Sigmoid colon (tissue), 7 donors: ENCODE results near the gene HK1. TPM values are rescaled to one million over a fixed set of nuclear protein-coding genes. Genes with fewer than 3 reads are reported as not detected.

ENCODE experiments used
- DNase-seq: peaks from one replicate; pipeline ENCODE4 v3.0.0-alpha.2; 2019
- H3K27ac ChIP-seq, 4 donors: fragments of 200-600 bp; sonication (generic); one replicate each; pipeline ENCODE4 v1.5.1; 2016 to 2019; ENCODE audit warnings: mild to moderate bottlenecking in 1 of 4
- H3K27me3 ChIP-seq, 3 donors: fragments of 200-600 bp; sonication (generic); one replicate each; pipeline ENCODE4 v1.5.1; 2019; ENCODE audit warnings: mild to moderate bottlenecking in 1 of 3
- H3K36me3 ChIP-seq, 4 donors: fragments of 200-600 bp; sonication (generic); one replicate each; pipeline ENCODE4 v1.5.1; 2016 to 2019
- H3K4me1 ChIP-seq, 4 donors: fragments of 200-600 bp; sonication (generic); one replicate each; pipeline ENCODE4 v1.5.1; 2017 to 2019
- H3K4me3 ChIP-seq, 4 donors: fragments of 200-600 bp; sonication (generic); one replicate each; pipeline ENCODE4 v1.5.1; 2017 to 2019; ENCODE audit warnings: mild to moderate bottlenecking in 2 of 4, moderate library complexity in 1 of 4
- H3K9me3 ChIP-seq, 4 donors: fragments of 200-600 bp in 3 of 4; sonication (generic) in 3 of 4; one replicate each; pipeline versions ENCODE4 v1.5.1 to v1.6.1; 2013 to 2019
- EP300 ChIP-seq, 4 donors: sonication (generic); formaldehyde crosslinking; IDR thresholded peaks; one replicate each; pipeline ENCODE4 v1.6.1; 2017; ENCODE audit warnings: antibody characterized with exemption in 4 of 4
- POLR2A ChIP-seq, 2 donors: fragments of 450-650 bp; IDR thresholded peaks; one replicate each; pipeline ENCODE4 v1.6.1; 2016; ENCODE audit warnings: antibody characterized with exemption in 2 of 2, mild to moderate bottlenecking in 2 of 2, moderate library complexity in 2 of 2
- POLR2AphosphoS5 ChIP-seq, 4 donors: sonication (generic); formaldehyde crosslinking; IDR thresholded peaks; one replicate each; pipeline ENCODE4 v1.6.1; 2017; ENCODE audit warnings: antibody characterized with exemption in 4 of 4
- WGBS, 2 donors: extraction: QIAGEN DNeasy Blood & Tissue Kit; methylation state at CpG; one replicate each; pipeline ENCODE4 v1.1.7; 2013; 5-methylcytosine and 5-hydroxymethylcytosine counted together
- intact Hi-C: fragments of 100-400 bp; cut with DNase I; formaldehyde crosslinking; loops from one replicate; pipeline ENCODE4 v1.15.1; 2023
- polyA plus RNA-seq, 3 donors: library from polyadenylated mRNA; stranded (reverse); fragments of 200-250 nt; gene quantifications; one replicate each; pipeline ENCODE4 v1.2.3, GENCODE V29; 2013
- total RNA-seq, 4 donors: library from RNA; depleted of rRNA; stranded (reverse); fragments of >200 nt; gene quantifications; one replicate each; pipeline ENCODE4 v1.1.0, GENCODE V29; 2016
- TF ChIP-seq, protein P1 (sequence below), 4 experiments: fragments of 450-650 bp in 3 of 4; fragments of 200-600 bp in 1 of 4; IDR thresholded peaks; one replicate each; pipeline ENCODE4 v1.5.1; 2016 to 2019; ENCODE audit warnings: antibody characterized with exemption in 4 of 4, mild to moderate bottlenecking in 3 of 4, moderate library complexity in 2 of 4
- donor health status: healthy with polysubstance abuse.
- donor health status: Bipolar disorder and iron deficiency.
- donor health status: healthy.

HK1 gene
- total and polyA plus RNA-seq, 7 donors = 23.4 to 74.9 (median 65.8) TPM

DNA sequence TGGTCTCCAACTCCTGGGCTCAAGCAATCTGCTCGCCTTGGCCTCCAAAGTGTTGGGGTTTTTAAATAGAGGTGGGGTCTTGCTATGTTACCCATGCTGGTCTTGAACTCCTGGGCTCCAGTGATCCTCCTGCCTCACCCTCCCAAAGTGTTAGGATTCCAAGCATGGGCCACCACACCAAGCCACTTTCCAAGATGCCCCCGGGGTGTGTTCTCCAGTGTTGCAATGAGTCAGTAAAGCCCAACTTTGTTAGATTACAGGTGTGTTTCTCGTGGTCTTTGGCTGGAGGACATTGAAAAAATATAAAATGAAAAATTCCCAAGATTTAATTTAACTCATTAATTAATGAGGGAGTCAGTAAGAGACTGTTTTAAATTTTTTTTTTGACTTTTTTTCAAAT lies 109.2 kb downstream of the HK1 start:
- Histone ChIP-seq H3K27me3 (no peaks in the 10 kb centered on the region), H3K9me3 (no peaks in the 10 kb centered on the region), H3K4me1 (peaks cover 0 to 12% (median 5%) of the 10 kb centered on the region in 4 donors), H3K27ac (no peak overlapping the region), H3K4me3 (no peak overlapping the region), H3K36me3 (peaks cover 32 to 79% (median 56%) of the 10 kb centered on the region in 4 donors)
- no peak for DNase-seq
- TF ChIP-seq EP300 (IDR thresholded peaks at IDR 0.05) (no peak), POLR2AphosphoS5 (IDR thresholded peaks at IDR 0.05) (no peak), POLR2A (IDR thresholded peaks at IDR 0.05) (no peak)
- intact Hi-C loops = no loop called here
- WGBS, 2 donors = 92 to 98% methylated on average over 3 of the region's 3 CpGs

DNA sequence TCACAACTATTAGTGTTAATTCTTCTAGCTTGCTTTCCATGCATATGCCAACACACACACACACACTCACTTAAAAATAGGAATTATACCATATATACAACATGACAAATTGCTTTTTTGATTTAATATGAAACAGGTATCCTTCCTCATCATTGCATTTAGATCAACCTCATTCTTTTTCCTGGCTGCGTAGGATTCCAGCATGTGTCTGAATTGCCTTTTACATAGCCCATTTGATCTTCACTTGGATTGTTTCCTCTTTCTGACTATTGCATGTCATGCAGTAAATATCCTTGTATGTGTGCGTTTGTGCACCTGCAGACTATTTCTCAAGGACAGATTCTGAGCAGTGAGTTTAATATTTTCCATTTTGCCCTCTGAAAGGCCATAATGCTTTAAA lies 110.2 kb downstream of the HK1 start:
- DNase-seq = no peak
- intact Hi-C loops = no loop called here

DNA sequence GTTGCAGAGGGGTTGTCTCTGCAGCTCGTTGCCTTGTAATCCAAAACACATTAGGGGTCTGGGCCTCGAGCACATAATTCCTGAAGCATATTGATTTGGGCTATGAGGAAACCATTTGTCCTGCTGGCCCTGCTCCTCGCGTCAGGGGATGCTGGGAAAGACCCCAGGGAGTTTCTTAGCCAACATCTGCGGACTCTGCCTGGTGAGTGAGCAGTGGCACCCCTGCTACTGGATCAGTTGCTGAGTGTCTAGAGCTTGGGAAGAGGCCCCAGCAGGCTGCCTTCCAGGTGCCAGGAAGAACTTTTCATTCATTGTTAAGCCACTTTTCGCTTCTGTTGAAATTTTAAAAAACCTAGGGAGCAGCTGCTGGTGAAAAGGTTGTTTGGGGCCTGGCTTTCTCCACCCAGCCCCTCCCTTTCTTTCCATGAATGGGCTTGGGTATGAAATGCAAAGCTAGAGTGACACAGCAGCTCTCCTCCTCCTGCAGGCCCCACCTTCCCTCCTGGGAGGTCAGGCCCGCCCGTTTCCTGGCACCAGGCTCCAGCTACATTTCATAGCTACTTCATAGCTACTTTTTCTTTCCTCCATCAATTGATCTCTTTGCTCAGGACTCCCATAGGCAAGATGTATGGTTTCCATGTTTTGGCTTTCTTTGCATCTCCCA lies 111.7 kb downstream of the HK1 start:
- Histone ChIP-seq H3K9me3 (no peaks in the 10 kb centered on the region), H3K36me3 (peaks cover 24 to 75% (median 44%) of the 10 kb centered on the region in 4 donors), H3K4me3 (no peak overlapping the region), H3K27me3 (no peaks in the 10 kb centered on the region), H3K27ac (peak overlapping the region in 1 of 4 donors; percentile 22), H3K4me1 (peaks cover 0 to 12% (median 7%) of the 10 kb centered on the region in 4 donors)
- TF ChIP-seq POLR2AphosphoS5 (IDR thresholded peaks at IDR 0.05) (no peak), POLR2A (IDR thresholded peaks at IDR 0.05) (no peak), EP300 (IDR thresholded peaks at IDR 0.05) (no peak)
- TF ChIP-seq, protein P1, sequence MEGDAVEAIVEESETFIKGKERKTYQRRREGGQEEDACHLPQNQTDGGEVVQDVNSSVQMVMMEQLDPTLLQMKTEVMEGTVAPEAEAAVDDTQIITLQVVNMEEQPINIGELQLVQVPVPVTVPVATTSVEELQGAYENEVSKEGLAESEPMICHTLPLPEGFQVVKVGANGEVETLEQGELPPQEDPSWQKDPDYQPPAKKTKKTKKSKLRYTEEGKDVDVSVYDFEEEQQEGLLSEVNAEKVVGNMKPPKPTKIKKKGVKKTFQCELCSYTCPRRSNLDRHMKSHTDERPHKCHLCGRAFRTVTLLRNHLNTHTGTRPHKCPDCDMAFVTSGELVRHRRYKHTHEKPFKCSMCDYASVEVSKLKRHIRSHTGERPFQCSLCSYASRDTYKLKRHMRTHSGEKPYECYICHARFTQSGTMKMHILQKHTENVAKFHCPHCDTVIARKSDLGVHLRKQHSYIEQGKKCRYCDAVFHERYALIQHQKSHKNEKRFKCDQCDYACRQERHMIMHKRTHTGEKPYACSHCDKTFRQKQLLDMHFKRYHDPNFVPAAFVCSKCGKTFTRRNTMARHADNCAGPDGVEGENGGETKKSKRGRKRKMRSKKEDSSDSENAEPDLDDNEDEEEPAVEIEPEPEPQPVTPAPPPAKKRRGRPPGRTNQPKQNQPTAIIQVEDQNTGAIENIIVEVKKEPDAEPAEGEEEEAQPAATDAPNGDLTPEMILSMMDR (IDR thresholded peaks at IDR 0.05) = no peak
- intact Hi-C loops = loop anchor here (5.0 kb wide), 1 partner anchor 73 kb away; no protein-coding TSS in a partner anchor
- DNase-seq = no peak
- 69 to 72% methylated on average over 8 of the region's 8 CpGs for WGBS, 2 donors

More for the DNA sequence above, 110.2 kb downstream of the HK1 start:
- Histone ChIP-seq H3K27ac (no peak overlapping the region), H3K27me3 (no peaks in the 10 kb centered on the region), H3K36me3 (peaks cover 26 to 75% (median 51%) of the 10 kb centered on the region in 4 donors), H3K4me1 (peaks cover 0 to 12% (median 7%) of the 10 kb centered on the region in 4 donors), H3K4me3 (no peak overlapping the region), H3K9me3 (no peaks in the 10 kb centered on the region)
- WGBS, 2 donors = 97 to 98% methylated on average over 2 of the region's 2 CpGs
- TF ChIP-seq, protein P1 (IDR thresholded peaks at IDR 0.05) = no peak
- no peak for TF ChIP-seq POLR2A (IDR thresholded peaks at IDR 0.05)
- no peak for TF ChIP-seq POLR2AphosphoS5 (IDR thresholded peaks at IDR 0.05)
- no peak for TF ChIP-seq EP300 (IDR thresholded peaks at IDR 0.05)

DNA sequence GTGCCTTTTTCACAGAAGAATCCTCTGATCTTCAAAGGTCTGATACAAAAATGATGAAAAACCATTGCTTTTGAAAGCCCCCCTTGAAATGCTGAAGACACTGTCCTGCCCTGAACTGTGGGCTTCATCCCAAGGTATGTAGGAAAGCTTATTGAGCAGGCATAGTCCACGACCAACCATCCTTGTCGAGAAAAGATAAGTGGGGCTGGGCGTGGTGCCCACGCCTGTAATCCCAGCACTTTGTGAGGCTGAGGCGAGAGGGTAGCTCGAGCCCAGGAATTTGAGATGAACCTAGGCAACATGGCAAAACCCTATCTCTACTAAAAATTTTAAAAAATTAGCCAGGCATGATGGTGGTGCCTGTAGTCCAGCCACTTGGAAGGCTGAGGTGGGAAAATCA lies 112.9 kb downstream of the HK1 start:
- peaks cover 16 to 73% (median 42%) of the 10 kb centered on the region in 4 donors for H3K36me3 ChIP-seq
- intact Hi-C loops = loop anchor here (5.0 kb wide), 1 partner anchor 74 kb away; no protein-coding TSS in a partner anchor
- peaks cover 0 to 12% (median 7%) of the 10 kb centered on the region in 4 donors for H3K4me1 ChIP-seq
- WGBS, 2 donors = 60 to 82% methylated on average over 6 of the region's 6 CpGs
- no peak for TF ChIP-seq EP300 (IDR thresholded peaks at IDR 0.05)
- no peak for TF ChIP-seq POLR2A (IDR thresholded peaks at IDR 0.05)
- TF ChIP-seq POLR2AphosphoS5 (IDR thresholded peaks at IDR 0.05) = no peak
- TF ChIP-seq, protein P1 (IDR thresholded peaks at IDR 0.05) = no peak
- no peak overlapping the region for H3K27ac ChIP-seq
- no peaks in the 10 kb centered on the region for H3K27me3 ChIP-seq
- DNase-seq = no peak
- H3K9me3 ChIP-seq = no peaks in the 10 kb centered on the region
- no peak overlapping the region for H3K4me3 ChIP-seq

DNA sequence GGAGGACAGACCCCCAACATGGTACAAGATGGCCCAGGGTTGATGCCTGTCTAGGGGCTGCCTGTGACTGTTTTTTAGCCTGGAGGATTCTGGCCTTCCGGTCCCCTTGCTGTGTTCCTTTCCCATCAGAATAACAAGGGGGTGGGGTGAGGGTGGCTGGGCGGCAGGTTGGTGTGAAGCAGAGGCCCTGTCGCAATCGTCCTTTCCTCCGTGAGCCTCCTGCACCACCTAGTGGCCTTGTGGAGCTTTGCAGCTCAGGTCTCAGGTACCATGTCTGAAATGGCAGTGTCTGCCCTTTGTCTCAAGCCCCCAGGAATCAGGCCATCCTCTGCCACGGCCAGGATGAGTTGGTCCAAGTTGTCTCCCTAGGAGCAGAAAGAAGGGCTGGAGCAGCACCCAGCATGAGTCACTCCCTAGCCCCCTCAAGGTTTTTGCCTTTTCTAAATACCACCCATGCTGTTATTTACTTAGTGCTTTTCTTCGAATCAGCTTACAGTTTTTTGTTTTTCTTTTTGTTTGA lies 114.2 kb downstream of the HK1 start:
- Histone ChIP-seq H3K4me1 (peaks cover 0 to 12% (median 7%) of the 10 kb centered on the region in 4 donors), H3K9me3 (no peaks in the 10 kb centered on the region), H3K27me3 (no peaks in the 10 kb centered on the region), H3K36me3 (peaks cover 16 to 73% (median 40%) of the 10 kb centered on the region in 4 donors), H3K4me3 (no peak overlapping the region), H3K27ac (peak overlapping the region; percentile 6 to 44 (median 20))
- DNase-seq = peak; percentile 95
- TF ChIP-seq POLR2A (IDR thresholded peaks at IDR 0.05) = no peak
- no peak for TF ChIP-seq EP300 (IDR thresholded peaks at IDR 0.05)
- TF ChIP-seq, protein P1 (IDR thresholded peaks at IDR 0.05) = peak; percentile 93 to 99 (median 98)
- peak in 2 of 4 donors; percentile 20 to 42 for TF ChIP-seq POLR2AphosphoS5 (IDR thresholded peaks at IDR 0.05)
- intact Hi-C loops = loop anchor here (1.0 to 5.0 kb wide), 2 partner anchors 75 to 155 kb away; no protein-coding TSS in a partner anchor
- 12 to 13% methylated on average over 7 of the region's 7 CpGs for WGBS, 2 donors
